ENCODE results near the gene DNAH12.

The DNAH12 gene

DNA sequence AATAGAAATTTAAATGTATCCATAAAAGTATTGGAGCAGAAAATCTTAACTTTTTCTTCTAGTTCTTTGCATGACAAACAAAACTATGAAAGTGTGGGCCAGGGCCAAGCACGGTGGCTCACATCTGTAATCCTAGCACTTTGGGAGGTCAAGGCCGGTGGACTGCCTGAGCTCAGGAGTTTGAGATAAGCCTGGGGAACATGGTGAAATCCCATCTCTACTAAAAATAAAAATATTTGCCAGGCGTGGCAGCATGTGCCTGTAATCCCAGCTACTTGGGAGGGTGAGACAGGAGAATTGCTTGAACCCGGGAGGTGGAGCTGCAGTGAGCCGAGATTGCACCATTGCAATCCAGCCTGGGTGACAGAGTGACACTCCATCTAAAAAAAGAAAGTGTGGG is 158.6 kb downstream of the DNAH12 start:
- H3K4me1 ChIP-seq (ENCODE audit: control insufficient read depth, low read length) = no peaks in the 10 kb centered on the region
- H3K9me2 ChIP-seq (replicated peaks; ENCODE audit: control insufficient read depth, low read length) = no peaks in the 10 kb centered on the region
- H3K4me3 ChIP-seq (ENCODE audit: low read length) = no peak overlapping the region
- TF ChIP-seq, protein P1, sequence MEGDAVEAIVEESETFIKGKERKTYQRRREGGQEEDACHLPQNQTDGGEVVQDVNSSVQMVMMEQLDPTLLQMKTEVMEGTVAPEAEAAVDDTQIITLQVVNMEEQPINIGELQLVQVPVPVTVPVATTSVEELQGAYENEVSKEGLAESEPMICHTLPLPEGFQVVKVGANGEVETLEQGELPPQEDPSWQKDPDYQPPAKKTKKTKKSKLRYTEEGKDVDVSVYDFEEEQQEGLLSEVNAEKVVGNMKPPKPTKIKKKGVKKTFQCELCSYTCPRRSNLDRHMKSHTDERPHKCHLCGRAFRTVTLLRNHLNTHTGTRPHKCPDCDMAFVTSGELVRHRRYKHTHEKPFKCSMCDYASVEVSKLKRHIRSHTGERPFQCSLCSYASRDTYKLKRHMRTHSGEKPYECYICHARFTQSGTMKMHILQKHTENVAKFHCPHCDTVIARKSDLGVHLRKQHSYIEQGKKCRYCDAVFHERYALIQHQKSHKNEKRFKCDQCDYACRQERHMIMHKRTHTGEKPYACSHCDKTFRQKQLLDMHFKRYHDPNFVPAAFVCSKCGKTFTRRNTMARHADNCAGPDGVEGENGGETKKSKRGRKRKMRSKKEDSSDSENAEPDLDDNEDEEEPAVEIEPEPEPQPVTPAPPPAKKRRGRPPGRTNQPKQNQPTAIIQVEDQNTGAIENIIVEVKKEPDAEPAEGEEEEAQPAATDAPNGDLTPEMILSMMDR (IDR thresholded peaks at IDR 0.05; ENCODE audit: low read depth, low read length, poor library complexity, severe bottlenecking) = no peak
- no peaks in the 10 kb centered on the region for H3K36me3 ChIP-seq (ENCODE audit: control insufficient read depth, low read length)
- no peak overlapping the region for H3K27ac ChIP-seq (ENCODE audit: low read depth, low read length)
- no peaks in the 10 kb centered on the region for H3F3A ChIP-seq (ENCODE audit: control insufficient read depth, insufficient read depth)
- H3K4me2 ChIP-seq (ENCODE audit: low read length) = no peak overlapping the region
- no peaks in the 10 kb centered on the region for H3K79me2 ChIP-seq (ENCODE audit: control insufficient read depth, low read length)
- 0 out of 2 replicates have a peak, but pooled peaks cover 4% of the 10 kb centered on the region for H3K27me3 ChIP-seq (ENCODE audit: control insufficient read depth, low read length)
- H3K9me3 ChIP-seq (ENCODE audit: control insufficient read depth, insufficient read depth, low read length) = no peaks in the 10 kb centered on the region
- H4K20me1 ChIP-seq (ENCODE audit: control insufficient read depth, insufficient read depth, low read depth, low read length) = no peaks in the 10 kb centered on the region

DNA sequence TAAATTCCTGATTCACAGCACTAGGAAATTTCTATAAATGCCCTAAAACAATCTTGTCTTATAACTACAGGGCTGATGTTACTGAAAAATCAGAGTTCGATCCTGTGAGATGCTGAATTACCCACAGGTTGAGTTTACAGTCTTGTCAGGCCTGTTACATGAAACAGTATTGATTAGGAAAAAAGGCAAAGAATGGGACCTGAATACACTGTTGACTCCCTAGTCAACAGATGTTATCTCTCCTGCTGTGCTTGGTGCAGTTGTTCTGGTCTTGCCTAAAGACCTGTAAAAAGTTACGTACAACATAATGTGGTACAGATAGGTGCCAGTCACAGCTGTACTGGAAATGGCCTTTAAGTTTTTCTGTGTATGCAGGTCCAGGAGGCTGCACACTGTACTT is 160.3 kb downstream of the DNAH12 start:
- no peaks in the 10 kb centered on the region for H3K4me1 ChIP-seq (ENCODE audit: control insufficient read depth, low read length)
- H3F3A ChIP-seq (ENCODE audit: control insufficient read depth, insufficient read depth) = no peaks in the 10 kb centered on the region
- no peak for TF ChIP-seq EZH2phosphoT487 (IDR thresholded peaks at IDR 0.05; ENCODE audit: borderline replicate concordance, low read length)
- TF ChIP-seq, protein P1 (IDR thresholded peaks at IDR 0.05; ENCODE audit: low read depth, low read length, poor library complexity, severe bottlenecking) = no peak
- H3K27ac ChIP-seq (ENCODE audit: low read depth, low read length) = no peak overlapping the region
- no peaks in the 10 kb centered on the region for H3K36me3 ChIP-seq (ENCODE audit: control insufficient read depth, low read length)
- H4K20me1 ChIP-seq (ENCODE audit: control insufficient read depth, insufficient read depth, low read depth, low read length) = no peaks in the 10 kb centered on the region
- peaks cover 6% of the 10 kb centered on the region for H3K27me3 ChIP-seq (ENCODE audit: control insufficient read depth, low read length)
- H3K79me2 ChIP-seq (ENCODE audit: control insufficient read depth, low read length) = no peaks in the 10 kb centered on the region
- no peak overlapping the region for H3K4me3 ChIP-seq (ENCODE audit: low read length)
- no peaks in the 10 kb centered on the region for H3K9me2 ChIP-seq (replicated peaks; ENCODE audit: control insufficient read depth, low read length)
- H3K9me3 ChIP-seq (ENCODE audit: control insufficient read depth, insufficient read depth, low read length) = no peaks in the 10 kb centered on the region
- H3K4me2 ChIP-seq (ENCODE audit: low read length) = no peak overlapping the region

DNA sequence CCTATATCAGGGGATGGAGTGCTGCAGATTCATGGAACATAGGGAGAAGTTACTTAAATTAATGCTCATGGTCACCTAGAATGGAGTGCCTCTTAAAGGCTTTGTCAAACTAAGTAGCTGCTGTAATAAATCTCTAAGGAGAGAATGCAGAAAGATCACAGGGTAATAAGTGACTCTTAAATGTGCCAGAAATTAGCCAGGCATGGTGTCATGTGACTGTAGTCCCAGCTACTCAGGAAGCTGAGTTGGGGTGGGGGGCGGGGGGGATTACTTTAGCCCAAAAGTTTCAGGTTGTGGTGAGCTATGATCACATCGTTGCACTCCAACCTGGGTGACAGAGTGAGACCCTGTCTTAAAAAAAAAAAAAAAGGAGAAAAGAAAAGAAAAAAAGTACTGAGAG is 160.7 kb downstream of the DNAH12 start:
- Histone ChIP-seq H3K9me2 (replicated peaks; ENCODE audit: control insufficient read depth, low read length) (no peaks in the 10 kb centered on the region), H3K4me1 (ENCODE audit: control insufficient read depth, low read length) (no peaks in the 10 kb centered on the region), H3K9me3 (ENCODE audit: control insufficient read depth, insufficient read depth, low read length) (no peaks in the 10 kb centered on the region), H3K4me2 (ENCODE audit: low read length) (no peak overlapping the region), H4K20me1 (ENCODE audit: control insufficient read depth, insufficient read depth, low read depth, low read length) (no peaks in the 10 kb centered on the region), H3K4me3 (ENCODE audit: low read length) (no peak overlapping the region), H3F3A (ENCODE audit: control insufficient read depth, insufficient read depth) (no peaks in the 10 kb centered on the region), H3K36me3 (ENCODE audit: control insufficient read depth, low read length) (no peaks in the 10 kb centered on the region), H3K27ac (ENCODE audit: low read depth, low read length) (no peak overlapping the region), H3K27me3 (ENCODE audit: control insufficient read depth, low read length) (peaks cover 10% of the 10 kb centered on the region), H3K79me2 (ENCODE audit: control insufficient read depth, low read length) (no peaks in the 10 kb centered on the region)
- TF ChIP-seq EZH2phosphoT487 (IDR thresholded peaks at IDR 0.05; ENCODE audit: borderline replicate concordance, low read length) = no peak
- TF ChIP-seq, protein P1 (IDR thresholded peaks at IDR 0.05; ENCODE audit: low read depth, low read length, poor library complexity, severe bottlenecking) = no peak

DNA sequence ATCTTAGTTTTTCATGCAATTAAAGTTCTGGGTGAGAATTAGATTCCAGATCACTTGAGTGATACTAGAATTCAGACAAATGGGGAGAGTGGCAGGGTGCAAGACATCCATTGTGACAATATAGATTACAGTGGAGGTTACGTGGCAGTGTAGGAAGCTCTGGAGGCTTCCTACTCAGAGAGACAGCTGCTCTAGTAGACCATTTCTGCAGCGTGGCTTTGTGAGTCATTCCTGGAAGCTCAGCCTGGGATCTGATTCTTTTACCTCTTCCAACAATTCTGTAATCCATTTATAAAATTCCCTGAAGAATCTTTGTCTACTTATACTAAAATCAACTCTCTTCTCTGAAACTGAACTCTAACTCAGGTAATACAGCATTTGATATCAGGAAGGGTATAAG is 161.2 kb downstream of the DNAH12 start:
- Histone ChIP-seq H3K27me3 (ENCODE audit: control insufficient read depth, low read length) (peaks cover 12% of the 10 kb centered on the region), H4K20me1 (ENCODE audit: control insufficient read depth, insufficient read depth, low read depth, low read length) (no peaks in the 10 kb centered on the region), H3K4me1 (ENCODE audit: control insufficient read depth, low read length) (no peaks in the 10 kb centered on the region), H3K79me2 (ENCODE audit: control insufficient read depth, low read length) (no peaks in the 10 kb centered on the region), H3K27ac (ENCODE audit: low read depth, low read length) (no peak overlapping the region), H3K4me2 (ENCODE audit: low read length) (no peak overlapping the region), H3K4me3 (ENCODE audit: low read length) (no peak overlapping the region), H3K36me3 (ENCODE audit: control insufficient read depth, low read length) (no peaks in the 10 kb centered on the region), H3K9me2 (replicated peaks; ENCODE audit: control insufficient read depth, low read length) (no peaks in the 10 kb centered on the region), H3K9me3 (ENCODE audit: control insufficient read depth, insufficient read depth, low read length) (no peaks in the 10 kb centered on the region), H3F3A (ENCODE audit: control insufficient read depth, insufficient read depth) (no peaks in the 10 kb centered on the region)
- TF ChIP-seq, protein P1 (IDR thresholded peaks at IDR 0.05; ENCODE audit: low read depth, low read length, poor library complexity, severe bottlenecking) = no peak
- no peak for TF ChIP-seq EZH2phosphoT487 (IDR thresholded peaks at IDR 0.05; ENCODE audit: borderline replicate concordance, low read length)

All from DOHH2 (cell line).